ENCODE measurements around the gene TFF3. TPM values are rescaled to one million over a fixed set of nuclear protein-coding genes. Genes with fewer than 3 reads are reported as not detected.

Gene TFF3
- total and polyA plus RNA-seq, 2 of the 13 experiments (the other 11 are each of a cell fraction or from before 2014, with no cell fraction given) = 14.2 to 26.9 TPM

- TF ChIP-seq SOX6 (IDR thresholded peaks at IDR 0.05) (no peak), SOX6 (CRISPR knock-in tag; IDR thresholded peaks at IDR 0.05) (no peak), ATF5 (CRISPR knock-in tag; IDR thresholded peaks at IDR 0.05; ENCODE audit: low read depth) (no peak), YY1 (IDR thresholded peaks at IDR 0.05; ENCODE audit: insufficient read depth, insufficient replicate concordance, low read depth, low read length) (no peak), ZNF235 (CRISPR knock-in tag; IDR thresholded peaks at IDR 0.05; ENCODE audit: borderline replicate concordance) (no peak), ATAD3A (CRISPR knock-in tag; IDR thresholded peaks at IDR 0.05) (no peak), MNT (IDR thresholded peaks at IDR 0.05) (no peak)
Measured at GRCh38 chr21:42264245-42265195, 50.7 kb downstream of the TFF3 start (continued).

- no peaks in the 10 kb centered on the region for H3K79me2 ChIP-seq (ENCODE audit: insufficient read depth, low read length)
- H3K4me3 ChIP-seq (replicated peaks in 1 of 3; ENCODE audit: insufficient read depth in 1 of 3, low read depth in 2 of 3, low read length in 3 of 3) = no peak overlapping the region
- ChIA-PET CTCF (ENCODE audit: low intra/inter-chr PET ratio, low total read pairs) (no interaction called here), POLR2A (no interaction called here)
- H3K36me3 ChIP-seq (replicated peaks in 1 of 2; ENCODE audit: control insufficient read depth in 1 of 2, insufficient read depth in 2 of 2, low read length in 2 of 2) = no peaks in the 10 kb centered on the region
- no peak for ATAC-seq
- FAIRE-seq = no peak
- H3K4me2 ChIP-seq (ENCODE audit: low read depth, low read length) = no peak overlapping the region
- DNase-seq (ENCODE audit: low spot score) = no peak
- H4K20me1 ChIP-seq (ENCODE audit: insufficient read depth, low read length) = no peaks in the 10 kb centered on the region; the same call in 1 of the 2 replicates
- no peak overlapping the region for H3K9ac ChIP-seq (ENCODE audit: insufficient read depth, low read depth, low read length)
- WGBS (ENCODE audit: low lambda C conversion rate) = 67% methylated on average over 14 of the region's 18 CpGs
- no peak overlapping the region for H2AFZ ChIP-seq (ENCODE audit: low read length)
- H3K4me1 ChIP-seq (ENCODE audit: insufficient read depth, low read length) = peaks cover 28% of the 10 kb centered on the region
- no peak overlapping the region for H3K27ac ChIP-seq (ENCODE audit: extremely low read length, insufficient read depth, low read length)
- TF ChIP-seq ZBTB1 (CRISPR knock-in tag; IDR thresholded peaks at IDR 0.05; ENCODE audit: borderline replicate concordance) (no peak), ZBTB8A (CRISPR knock-in tag; IDR thresholded peaks at IDR 0.05; ENCODE audit: borderline replicate concordance, low read depth) (no peak), SKIL (CRISPR knock-in tag; IDR thresholded peaks at IDR 0.05; ENCODE audit: borderline replicate concordance) (no peak), MLXIP (CRISPR knock-in tag; IDR thresholded peaks at IDR 0.05; ENCODE audit: borderline replicate concordance) (no peak), NR3C1 (CRISPR knock-in tag; IDR thresholded peaks at IDR 0.05) (no peak), ZNF549 (CRISPR knock-in tag; IDR thresholded peaks at IDR 0.05) (no peak)
- H3K27me3 ChIP-seq (ENCODE audit: control insufficient read depth in 1 of 2, insufficient read depth in 2 of 2, low read length in 2 of 2) = peaks cover 3 to 33% of the 10 kb centered on the region in 2 experiments; a peak in 4 of 5 replicates
- in situ Hi-C loops (cut with HindIII; ENCODE audit: extremely low pct_ligation_motif_present, low pct_unique_long_range_greater_than_20kb) (no loop called here), intact Hi-C loops (cut with micrococcal nuclease; ENCODE audit: unreplicated experiment) (no loop called here)
- no TSS peak for BruUV-seq (replicated peaks)
- no peaks in the 10 kb centered on the region for H3K9me3 ChIP-seq (ENCODE audit: low read length)
Measured at GRCh38 chr21:42263591-42264131, 51.5 kb downstream of the TFF3 start.
